ENCODE results near the gene COBL. TPM values are rescaled to one million over a fixed set of nuclear protein-coding genes. Genes with fewer than 3 reads are reported as not detected.

COBL gene
- total RNA-seq, 4 donors from 2014 or later, result 62.4 to 114 (median 72.2) TPM

DNA sequence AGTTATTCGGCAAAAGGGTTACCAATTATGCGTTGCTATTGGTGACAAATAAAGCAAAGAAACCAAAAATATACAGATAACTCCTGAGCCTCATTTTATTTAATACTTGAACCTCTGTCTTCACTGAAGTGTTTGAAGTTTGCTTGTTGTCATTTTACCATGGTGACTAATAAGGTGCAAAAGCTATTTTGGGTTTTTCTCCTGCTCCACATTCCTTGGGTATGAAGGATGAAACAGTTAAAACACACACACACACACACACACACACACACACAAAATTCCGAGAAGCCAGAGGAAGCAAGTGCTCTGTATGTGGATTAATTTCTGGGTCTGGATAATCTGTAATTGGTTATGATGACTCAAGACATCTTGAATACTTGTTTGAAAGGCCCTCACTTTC is 246.5 kb downstream of the COBL start:
- no peak overlapping the region for H3K27ac ChIP-seq
- H3K36me3 ChIP-seq, result no peaks in the 10 kb centered on the region
- no peak overlapping the region for H3K4me3 ChIP-seq
- in situ Hi-C loops (cut with MboI; ENCODE audit: low pct_ligation_motif_present in 1 of 4, low pct_unique_long_range_greater_than_20kb in 1 of 4, low sequenced_read_pairs in 3 of 4) (loop anchor here in 1 of 4 donors (25.0 kb wide), 1 partner anchor 608 kb away; the partner anchor contains the start of gene FIGNL1), intact Hi-C loops (cut with DNase I; ENCODE audit: low total_unique reads) (no loop called here)
- 75 to 80% methylated on average over 2 to 3 of the region's 3 CpGs for WGBS, 2 donors (ENCODE audit: low coverage in 1 of 2)
- TF ChIP-seq POLR2A (IDR thresholded peaks at IDR 0.05), result no peak
- no peaks in the 10 kb centered on the region for H3K27me3 ChIP-seq
- DNase-seq, result no peak
- peaks cover 0 to 11% (median 0%) of the 10 kb centered on the region in 4 donors for H3K4me1 ChIP-seq
- no peaks in the 10 kb centered on the region for H3K9me3 ChIP-seq

GRCh38 chr7:51069411-51070083 is 247.1 kb downstream of the COBL start:
- WGBS, 2 donors (ENCODE audit: low coverage in 1 of 2), result 74 to 75% methylated on average over 3 to 5 of the region's 5 CpGs
- Histone ChIP-seq H3K4me3 (no peak overlapping the region), H3K4me1 (peaks cover 0 to 11% (median 0%) of the 10 kb centered on the region in 4 donors), H3K9me3 (no peaks in the 10 kb centered on the region), H3K27ac (no peak overlapping the region), H3K36me3 (no peaks in the 10 kb centered on the region), H3K27me3 (no peaks in the 10 kb centered on the region)
- intact Hi-C loops (cut with DNase I; ENCODE audit: low total_unique reads), result no loop called here
- in situ Hi-C loops (cut with MboI; ENCODE audit: low pct_ligation_motif_present in 1 of 4, low pct_unique_long_range_greater_than_20kb in 1 of 4, low sequenced_read_pairs in 3 of 4), result loop anchor here in 1 of 4 donors (25.0 kb wide), 1 partner anchor 607 kb away; the partner anchor contains the start of gene FIGNL1
- DNase-seq, result no peak
- TF ChIP-seq POLR2A (IDR thresholded peaks at IDR 0.05), result no peak
- TF ChIP-seq, protein P1, sequence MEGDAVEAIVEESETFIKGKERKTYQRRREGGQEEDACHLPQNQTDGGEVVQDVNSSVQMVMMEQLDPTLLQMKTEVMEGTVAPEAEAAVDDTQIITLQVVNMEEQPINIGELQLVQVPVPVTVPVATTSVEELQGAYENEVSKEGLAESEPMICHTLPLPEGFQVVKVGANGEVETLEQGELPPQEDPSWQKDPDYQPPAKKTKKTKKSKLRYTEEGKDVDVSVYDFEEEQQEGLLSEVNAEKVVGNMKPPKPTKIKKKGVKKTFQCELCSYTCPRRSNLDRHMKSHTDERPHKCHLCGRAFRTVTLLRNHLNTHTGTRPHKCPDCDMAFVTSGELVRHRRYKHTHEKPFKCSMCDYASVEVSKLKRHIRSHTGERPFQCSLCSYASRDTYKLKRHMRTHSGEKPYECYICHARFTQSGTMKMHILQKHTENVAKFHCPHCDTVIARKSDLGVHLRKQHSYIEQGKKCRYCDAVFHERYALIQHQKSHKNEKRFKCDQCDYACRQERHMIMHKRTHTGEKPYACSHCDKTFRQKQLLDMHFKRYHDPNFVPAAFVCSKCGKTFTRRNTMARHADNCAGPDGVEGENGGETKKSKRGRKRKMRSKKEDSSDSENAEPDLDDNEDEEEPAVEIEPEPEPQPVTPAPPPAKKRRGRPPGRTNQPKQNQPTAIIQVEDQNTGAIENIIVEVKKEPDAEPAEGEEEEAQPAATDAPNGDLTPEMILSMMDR (IDR thresholded peaks at IDR 0.05), result no peak

- no peak for DNase-seq
- Histone ChIP-seq H3K4me1 (peaks cover 0 to 11% (median 0%) of the 10 kb centered on the region in 4 donors), H3K9me3 (no peaks in the 10 kb centered on the region), H3K27me3 (no peaks in the 10 kb centered on the region), H3K36me3 (no peaks in the 10 kb centered on the region), H3K27ac (no peak overlapping the region), H3K4me3 (no peak overlapping the region)
- WGBS, 2 donors (ENCODE audit: low coverage in 1 of 2), result 71 to 79% methylated on average over 4 of the region's 4 CpGs
- no peak for TF ChIP-seq EP300 (IDR thresholded peaks at IDR 0.05; ENCODE audit: low read depth)
- TF ChIP-seq POLR2AphosphoS5 (IDR thresholded peaks at IDR 0.05), result no peak
- TF ChIP-seq POLR2A (IDR thresholded peaks at IDR 0.05), result no peak
- TF ChIP-seq, protein P1 (IDR thresholded peaks at IDR 0.05), result no peak
- intact Hi-C loops (cut with DNase I; ENCODE audit: low total_unique reads), result no loop called here
- in situ Hi-C loops (cut with MboI; ENCODE audit: low pct_ligation_motif_present in 1 of 4, low pct_unique_long_range_greater_than_20kb in 1 of 4, low sequenced_read_pairs in 3 of 4), result loop anchor here in 1 of 4 donors (25.0 kb wide), 1 partner anchor 606 kb away; the partner anchor contains the start of gene FIGNL1
Measured at GRCh38 chr7:51068401-51068800, 248.2 kb downstream of the COBL start.

GRCh38 chr7:51067757-51068156 is 248.9 kb downstream of the COBL start:
- no peak overlapping the region for H3K27ac ChIP-seq
- 0 to 43% methylated on average over 1 to 6 of the region's 7 CpGs for WGBS, 2 donors (ENCODE audit: low coverage in 1 of 2)

More at GRCh38 chr7:51067757-51068156, 248.9 kb downstream of the COBL start:
- peak; percentile 67 for DNase-seq
- no peaks in the 10 kb centered on the region for H3K27me3 ChIP-seq
- no peaks in the 10 kb centered on the region for H3K9me3 ChIP-seq
- in situ Hi-C loops (cut with MboI; ENCODE audit: low pct_ligation_motif_present in 1 of 4, low pct_unique_long_range_greater_than_20kb in 1 of 4, low sequenced_read_pairs in 3 of 4), result loop anchor here in 1 of 4 donors (25.0 kb wide), 1 partner anchor 605 kb away; the partner anchor contains the start of gene FIGNL1
- H3K36me3 ChIP-seq, result no peaks in the 10 kb centered on the region
- H3K4me1 ChIP-seq, result peaks cover 0 to 11% (median 0%) of the 10 kb centered on the region in 4 donors
- H3K4me3 ChIP-seq, result no peak overlapping the region
- TF ChIP-seq POLR2AphosphoS5 (IDR thresholded peaks at IDR 0.05), result no peak
- TF ChIP-seq, protein P1 (IDR thresholded peaks at IDR 0.05), result peak; percentile 64 to 73 (median 69)
- intact Hi-C loops (cut with DNase I; ENCODE audit: low total_unique reads), result no loop called here

All from transverse colon (tissue), 4 donors.